Right lobe of liver (tissue), 6 donors: Measurements from ENCODE around the gene OTOGL. TPM values are rescaled to one million over a fixed set of nuclear protein-coding genes. Genes with fewer than 3 reads are reported as not detected.

Experiments
- ATAC-seq, 4 donors: fragments of 200-7000 bp; cut with Tn5 transposase; one replicate each; pipeline ENCODE4 v1.9.1; 2020; ENCODE audit warnings: mild to moderate bottlenecking in 4 of 4, moderate library complexity in 4 of 4
- DNase-seq, 3 donors: peaks; one replicate each; pipeline ENCODE4 v3.0.0-alpha.2; 2020
- H3K27ac ChIP-seq, 3 donors: fragments of 200-600 bp; one replicate each; pipeline ENCODE4 v1.8.0; 2022
- H3K27me3 ChIP-seq, 2 donors: fragments of 200-600 bp; one replicate each; pipeline ENCODE4 v1.8.0; 2022
- H3K36me3 ChIP-seq, 4 donors: fragments of 200-600 bp; sonication (generic) in 1 of 4; one replicate each; pipeline versions ENCODE4 v1.5.1 to v1.8.0; 2017 to 2022; ENCODE audit warnings: control low read depth in 1 of 4
- H3K4me1 ChIP-seq, 4 donors: fragments of 200-600 bp; sonication (generic) in 1 of 4; one replicate each; pipeline versions ENCODE4 v1.5.1 to v1.8.0; 2017 to 2022; ENCODE audit warnings: control low read depth in 1 of 4
- H3K4me3 ChIP-seq, 3 donors: fragments of 200-600 bp; one replicate each; pipeline ENCODE4 v1.8.0; 2022
- H3K9me3 ChIP-seq, 4 donors: fragments of 200-600 bp; sonication (generic) in 1 of 4; one replicate each; pipeline versions ENCODE4 v1.5.1 to v1.8.0; 2017 to 2022; ENCODE audit warnings: control low read depth in 1 of 4
- CTCF ChIP-seq, 4 donors: fragments of 200-600 bp in 3 of 4; fragments of 450-650 bp in 1 of 4; IDR thresholded peaks; one replicate each; pipeline versions ENCODE4 v1.5.1 to v1.8.0; 2016 to 2022; ENCODE audit warnings: antibody characterized with exemption in 4 of 4, mild to moderate bottlenecking in 2 of 4
- POLR2A ChIP-seq: fragments of 450-650 bp; IDR thresholded peaks from one replicate; pipeline ENCODE4 v1.6.1; 2017; ENCODE audit warnings: antibody characterized with exemption, mild to moderate bottlenecking
- WGBS: methylation state at CpG from one replicate; pipeline ENCODE4 v1.1.6; 2018; ENCODE audit warnings: low coverage, low lambda C conversion rate; ENCODE audit not compliant: insufficient coverage; ENCODE audit errors: missing lambda C conversion rate; 5-methylcytosine and 5-hydroxymethylcytosine counted together
- intact Hi-C, 2 donors: fragments of 100-400 bp; cut with DNase I; formaldehyde crosslinking; loops; one replicate each; pipeline versions ENCODE4 v1.11.2 to v1.14.1; 2022
- total RNA-seq, 6 experiments: library from RNA; depleted of rRNA in 2 of 6; stranded (reverse); fragments of >200 nt in 2 of 6; fragmentation: NEBNext Ultra II Directional in 3 of 6; extraction: Animal tissue kit (Norgen Biotek cat#: 25700) in 3 of 6; gene quantifications; one replicate each; pipeline versions ENCODE4 v1.1.0 to v1.2.4, GENCODE V29; 2016 to 2023
- donor health status: DM: no; HTN: yes; CAD: no.
- donor health status: DM: no; HTN: no; CAD: no.
- donor health status: DM: no; HTN: no; CAD: no.
- donor health status: DM: no; HTN: yes; CAD: no.
- donor health status: DM: no; HTN: yes; CAD: no.

The OTOGL gene
- total RNA-seq, 6 experiments from 2014 or later, result 0.06 TPM; not detected in 5

- Histone ChIP-seq H3K4me3 (no peak overlapping the region), H3K27ac (no peak overlapping the region), H3K27me3 (no peaks in the 10 kb centered on the region), H3K36me3 (no peaks in the 10 kb centered on the region), H3K4me1 (no peaks in the 10 kb centered on the region), H3K9me3 (no peaks in the 10 kb centered on the region)
- ATAC-seq (no peak), DNase-seq (no peak)
- WGBS, result 35% methylated on average over 2 of the region's 2 CpGs
- intact Hi-C loops, result no loop called here
- TF ChIP-seq CTCF (IDR thresholded peaks at IDR 0.05), result no peak
- no peak for TF ChIP-seq POLR2A
Measured at GRCh38 chr12:80321653-80322052, 222.3 kb downstream of the OTOGL start.

GRCh38 chr12:80325167-80325959 is 226.0 kb downstream of the OTOGL start:
- Histone ChIP-seq H3K4me3 (no peak overlapping the region), H3K27me3 (no peaks in the 10 kb centered on the region), H3K36me3 (no peaks in the 10 kb centered on the region), H3K27ac (no peak overlapping the region), H3K4me1 (no peaks in the 10 kb centered on the region), H3K9me3 (no peaks in the 10 kb centered on the region)
- 40% methylated on average over 4 of the region's 4 CpGs for WGBS
- TF ChIP-seq CTCF (IDR thresholded peaks at IDR 0.05) (no peak), POLR2A (no peak)
- ATAC-seq (no peak), DNase-seq (no peak)
- intact Hi-C loops, result no loop called here

GRCh38 chr12:80332827-80333226 is 233.5 kb downstream of the OTOGL start:
- TF ChIP-seq CTCF (IDR thresholded peaks at IDR 0.05) (no peak), POLR2A (no peak)
- no peaks in the 10 kb centered on the region for H3K4me1 ChIP-seq
- H3K9me3 ChIP-seq, result no peaks in the 10 kb centered on the region
- no peaks in the 10 kb centered on the region for H3K27me3 ChIP-seq
- no peak overlapping the region for H3K4me3 ChIP-seq
- H3K36me3 ChIP-seq, result no peaks in the 10 kb centered on the region
- DNase-seq, result no peak
- 71% methylated on average over 1 of the region's 1 CpG for WGBS
- intact Hi-C loops, result no loop called here
- no peak for ATAC-seq
- H3K27ac ChIP-seq, result no peak overlapping the region

- Histone ChIP-seq H3K27me3 (no peaks in the 10 kb centered on the region), H3K4me3 (no peak overlapping the region), H3K27ac (no peak overlapping the region), H3K36me3 (no peaks in the 10 kb centered on the region), H3K4me1 (no peaks in the 10 kb centered on the region), H3K9me3 (no peaks in the 10 kb centered on the region)
- ATAC-seq (no peak), DNase-seq (no peak)
- no peak for TF ChIP-seq POLR2A
- TF ChIP-seq CTCF (IDR thresholded peaks at IDR 0.05), result no peak
- intact Hi-C loops, result no loop called here
- WGBS, result 70% methylated on average over 1 of the region's 1 CpG
Measured at GRCh38 chr12:80352474-80352873, 253.1 kb downstream of the OTOGL start.
